Adipocyte (in vitro differentiated cells): ENCODE measurements around the gene ELK1.
A peak's percentile ranks its signal among the peaks of the same experiment; 100 is the strongest.
"Not testable (repeated sequence)": the region's sequence is repeated elsewhere in the genome, so short reads cannot be mapped to it uniquely, and the experiment has no call there.

Experiments
- DNase-seq: peaks from one replicate; pipeline ENCODE4 v3.0.0-alpha.2; 2015; ENCODE audit warnings: low read depth
- H3K27me3 ChIP-seq: replicated peaks from 2 replicates; pipeline ENCODE4 v1.7.0; 2013; ENCODE audit warnings: mild to moderate bottlenecking, low read length, moderate library complexity; ENCODE audit not compliant: control insufficient read depth, insufficient read depth
- H3K36me3 ChIP-seq: 2 replicates; pipeline ENCODE4 v1.7.0; 2013; ENCODE audit warnings: low read length, mild to moderate bottlenecking, moderate library complexity; ENCODE audit not compliant: control insufficient read depth, insufficient read depth, severe bottlenecking
- H3K4me1 ChIP-seq: 2 replicates; pipeline ENCODE4 v1.7.0; 2013; ENCODE audit warnings: mild to moderate bottlenecking, low read length, moderate library complexity; ENCODE audit not compliant: control insufficient read depth, insufficient read depth
- H3K4me3 ChIP-seq: 2 replicates; pipeline ENCODE4 v1.7.0; 2013; ENCODE audit warnings: mild to moderate bottlenecking, low read length, moderate library complexity
- H3K9ac ChIP-seq: 2 replicates; pipeline ENCODE4 v1.7.0; 2013; ENCODE audit warnings: mild to moderate bottlenecking, low read length, moderate library complexity
- H3K9me3 ChIP-seq: 2 replicates; pipeline ENCODE4 v1.7.0; 2013; ENCODE audit warnings: mild to moderate bottlenecking, low read length, moderate library complexity; ENCODE audit not compliant: control insufficient read depth

Gene ELK1

DNA sequence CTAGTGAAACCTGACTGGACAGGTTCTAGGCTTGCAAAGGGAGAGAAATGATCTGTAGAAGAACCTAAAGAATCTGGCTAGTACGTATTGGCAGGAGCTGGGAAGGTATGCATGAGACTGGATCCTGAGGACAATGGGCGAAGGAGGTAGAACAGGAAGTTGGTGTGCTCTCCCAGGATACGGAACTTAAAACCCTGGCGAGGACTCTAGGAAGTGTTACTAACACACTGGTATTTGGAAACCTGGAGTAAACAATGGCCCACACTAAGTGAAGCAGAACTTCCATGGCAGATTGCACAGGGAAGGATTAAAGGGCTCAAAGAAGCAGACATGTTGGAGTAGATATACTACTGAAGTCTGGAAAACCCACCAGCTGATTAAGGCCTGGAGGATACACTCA is 39.9 kb downstream of the ELK1 start:
- peaks cover 27% of the 10 kb centered on the region for H3K9me3 ChIP-seq
- no peak for DNase-seq
- no peak overlapping the region for H3K4me3 ChIP-seq
- H3K4me1 ChIP-seq, result peaks cover 3% of the 10 kb centered on the region
- no peaks in the 10 kb centered on the region for H3K36me3 ChIP-seq
- no peak overlapping the region for H3K9ac ChIP-seq
- peaks cover 43% of the 10 kb centered on the region for H3K27me3 ChIP-seq

DNA sequence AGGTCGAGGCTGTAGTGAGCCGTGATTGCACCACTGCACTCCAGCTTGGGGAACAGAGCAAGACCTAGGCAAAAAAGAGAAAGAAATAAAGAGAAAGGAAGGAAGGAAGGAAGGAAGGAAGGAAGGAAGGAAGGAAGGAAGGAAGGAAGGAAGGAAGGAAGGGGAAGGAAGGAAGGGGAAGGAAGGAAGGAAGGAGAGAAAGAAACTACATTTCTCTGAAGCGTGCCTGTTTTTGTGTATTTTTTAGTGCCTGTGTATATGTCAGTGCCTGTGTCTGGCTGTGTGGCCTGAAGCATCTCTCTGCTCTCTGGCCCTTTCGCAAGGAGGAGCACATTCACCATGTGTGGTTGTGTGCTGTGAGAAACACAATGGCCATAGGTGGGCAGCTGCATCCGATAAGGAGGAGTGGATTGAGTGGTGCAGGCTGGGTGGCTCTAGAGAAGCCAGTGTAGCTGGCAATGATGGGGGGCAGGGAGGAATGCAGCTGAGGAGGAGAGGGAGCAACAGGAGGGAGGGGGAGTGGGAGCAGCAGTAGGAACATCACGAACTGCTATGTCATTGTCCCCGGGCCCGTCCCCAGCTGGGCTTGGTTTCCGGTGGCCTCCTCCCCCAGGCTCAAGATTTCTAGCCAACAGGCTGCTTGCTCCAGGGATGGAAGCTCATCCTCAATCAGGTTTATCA is 42.1 kb downstream of the ELK1 start:
- DNase-seq, result no peak
- H3K36me3 ChIP-seq, result no peaks in the 10 kb centered on the region
- peaks cover 14% of the 10 kb centered on the region for H3K9me3 ChIP-seq
- no peak overlapping the region for H3K4me3 ChIP-seq
- peaks cover 37% of the 10 kb centered on the region for H3K27me3 ChIP-seq
- H3K9ac ChIP-seq, result no peak overlapping the region
- H3K4me1 ChIP-seq, result peaks cover 3% of the 10 kb centered on the region

GRCh38 chrX:47607091-47607490 is 43.3 kb downstream of the ELK1 start:
- no peak overlapping the region for H3K4me3 ChIP-seq
- H3K27me3 ChIP-seq, result peaks cover 31% of the 10 kb centered on the region
- no peaks in the 10 kb centered on the region for H3K36me3 ChIP-seq
- H3K9ac ChIP-seq, result no peak overlapping the region
- H3K4me1 ChIP-seq, result peaks cover 2% of the 10 kb centered on the region
- peaks cover 13% of the 10 kb centered on the region for H3K9me3 ChIP-seq
- DNase-seq, result peak; percentile 63

DNA sequence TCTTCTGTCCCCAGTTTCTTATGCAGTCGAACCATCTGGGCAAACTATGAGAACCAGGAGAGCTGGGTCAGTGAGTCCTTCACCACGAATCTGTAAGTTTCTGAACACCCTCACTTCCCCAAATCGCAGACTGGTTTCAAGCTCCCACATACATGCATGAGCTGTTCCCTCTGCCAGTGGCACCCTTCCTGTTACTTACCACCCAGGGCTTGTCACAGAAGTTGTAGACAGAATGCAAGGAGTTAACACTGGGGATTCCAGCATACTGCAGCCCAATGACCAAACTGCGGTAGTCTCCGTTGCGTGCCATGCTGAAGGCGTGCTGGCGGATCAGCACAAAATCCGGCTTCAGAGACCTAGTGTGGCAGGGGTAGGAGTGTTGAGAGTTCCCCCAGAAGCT is 45.3 kb downstream of the ELK1 start:
- no peak overlapping the region for H3K4me3 ChIP-seq
- no peaks in the 10 kb centered on the region for H3K36me3 ChIP-seq
- no peak for DNase-seq

DNA sequence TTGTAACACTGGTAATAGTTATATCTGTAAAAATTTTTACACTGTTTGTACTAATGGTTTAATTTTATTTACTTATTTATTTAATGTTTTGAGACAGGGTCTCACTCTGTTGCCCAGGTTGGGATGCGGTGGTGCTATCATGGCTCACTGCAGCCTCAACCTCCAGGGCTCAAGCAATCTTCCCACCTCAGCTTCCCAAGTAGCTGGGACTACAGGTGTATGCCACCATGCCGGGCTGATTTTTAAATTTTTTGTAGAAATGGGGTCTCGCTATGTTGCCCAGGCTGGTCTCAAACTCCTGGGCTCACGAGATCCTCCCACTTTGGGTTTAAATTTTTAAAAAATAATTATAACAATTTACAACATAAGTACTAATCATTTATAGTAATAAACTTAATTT is 47.2 kb downstream of the ELK1 start:
- H3K4me3 ChIP-seq, H3K9ac ChIP-seq, H3K27me3 ChIP-seq, H3K36me3 ChIP-seq, H3K4me1 ChIP-seq, DNase-seq: not testable (repeated sequence)
- H3K9me3 ChIP-seq, result peaks cover 25% of the 10 kb centered on the region

More for the DNA sequence above, 45.3 kb downstream of the ELK1 start:
- peaks cover 24% of the 10 kb centered on the region for H3K9me3 ChIP-seq
- H3K27me3 ChIP-seq, result peaks cover 18% of the 10 kb centered on the region
- H3K4me1 ChIP-seq, result no peaks in the 10 kb centered on the region
- H3K9ac ChIP-seq, result no peak overlapping the region

GRCh38 chrX:47597222-47597621 is 53.1 kb downstream of the ELK1 start:
- peaks cover 11% of the 10 kb centered on the region for H3K4me1 ChIP-seq

DNA sequence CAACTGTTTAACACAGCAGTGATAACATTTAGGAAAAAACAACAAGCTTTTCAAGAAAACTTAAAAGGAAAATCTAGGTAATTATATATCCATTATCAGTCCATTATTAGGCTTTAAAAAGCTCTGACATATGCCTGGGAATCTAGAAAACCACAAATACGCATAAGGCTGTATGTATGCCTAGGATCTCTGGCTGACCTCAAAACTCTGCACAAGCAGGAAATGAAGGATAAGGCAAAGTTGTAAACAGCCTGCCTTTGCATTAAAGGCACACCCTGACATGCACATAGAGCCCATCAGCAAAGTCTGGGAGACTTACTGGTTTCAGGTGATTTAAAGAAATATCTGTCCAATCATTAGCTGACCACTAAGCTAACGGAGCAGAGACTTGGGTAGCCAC is 54.1 kb downstream of the ELK1 start:
- no peak for DNase-seq
- H3K36me3 ChIP-seq, result no peaks in the 10 kb centered on the region

More at GRCh38 chrX:47597222-47597621, 53.1 kb downstream of the ELK1 start:
- no peak overlapping the region for H3K9ac ChIP-seq
- H3K36me3 ChIP-seq, result no peaks in the 10 kb centered on the region
- no peaks in the 10 kb centered on the region for H3K27me3 ChIP-seq
- H3K9me3 ChIP-seq, result peaks cover 34% of the 10 kb centered on the region
- DNase-seq, result no peak
- no peak overlapping the region for H3K4me3 ChIP-seq

DNA sequence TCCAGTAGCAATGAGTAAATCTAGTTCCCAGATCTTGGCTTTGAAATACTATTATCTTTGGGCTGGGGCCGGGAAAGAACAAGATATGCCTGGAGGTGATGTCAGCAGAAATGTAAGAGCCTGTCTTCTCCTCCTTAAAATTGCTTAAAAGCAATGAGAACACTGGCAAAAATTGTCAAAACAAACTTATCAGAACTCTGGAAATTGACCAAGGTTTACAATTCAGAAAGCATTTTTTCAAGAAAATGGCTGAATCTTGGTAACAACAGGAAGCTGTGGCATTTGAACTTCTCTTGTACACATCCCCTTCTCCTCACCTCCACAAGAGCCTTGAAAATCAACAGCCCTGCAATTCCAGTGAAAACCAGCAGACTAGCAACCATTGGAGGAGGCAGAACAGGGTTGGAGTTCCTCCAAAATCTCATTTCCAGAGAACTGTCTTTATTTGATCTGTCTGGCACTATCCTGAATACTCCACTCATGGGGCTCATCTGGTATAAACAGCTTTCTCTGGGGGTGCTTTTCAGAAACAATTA is 54.6 kb downstream of the ELK1 start:
- Histone ChIP-seq H3K9ac (no peak overlapping the region), H3K27me3 (no peaks in the 10 kb centered on the region), H3K4me3 (no peak overlapping the region), H3K4me1 (peaks cover 11% of the 10 kb centered on the region), H3K36me3 (no peaks in the 10 kb centered on the region), H3K9me3 (peaks cover 24% of the 10 kb centered on the region)
- DNase-seq, result peak; percentile 76

More for the DNA sequence above, 54.1 kb downstream of the ELK1 start:
- H3K27me3 ChIP-seq, result no peaks in the 10 kb centered on the region
- H3K4me1 ChIP-seq, result peaks cover 11% of the 10 kb centered on the region
- no peak overlapping the region for H3K9ac ChIP-seq
- H3K4me3 ChIP-seq, result no peak overlapping the region
- H3K9me3 ChIP-seq, result peaks cover 29% of the 10 kb centered on the region

- no peak overlapping the region for H3K9ac ChIP-seq
- DNase-seq, result no peak
- H3K4me3 ChIP-seq, result no peak overlapping the region
- no peaks in the 10 kb centered on the region for H3K27me3 ChIP-seq
- peaks cover 10% of the 10 kb centered on the region for H3K9me3 ChIP-seq
- H3K4me1 ChIP-seq, result peaks cover 11% of the 10 kb centered on the region
- H3K36me3 ChIP-seq, result no peaks in the 10 kb centered on the region
These were observed 56.8 kb downstream of the ELK1 start for GRCh38 chrX:47593522-47593921.

- no peak for DNase-seq
- Histone ChIP-seq H3K4me3 (no peak overlapping the region), H3K9ac (no peak overlapping the region), H3K9me3 (no peaks in the 10 kb centered on the region), H3K4me1 (peaks cover 14% of the 10 kb centered on the region), H3K36me3 (no peaks in the 10 kb centered on the region), H3K27me3 (no peaks in the 10 kb centered on the region)
These were observed 59.4 kb downstream of the ELK1 start for GRCh38 chrX:47590984-47591383.

DNA sequence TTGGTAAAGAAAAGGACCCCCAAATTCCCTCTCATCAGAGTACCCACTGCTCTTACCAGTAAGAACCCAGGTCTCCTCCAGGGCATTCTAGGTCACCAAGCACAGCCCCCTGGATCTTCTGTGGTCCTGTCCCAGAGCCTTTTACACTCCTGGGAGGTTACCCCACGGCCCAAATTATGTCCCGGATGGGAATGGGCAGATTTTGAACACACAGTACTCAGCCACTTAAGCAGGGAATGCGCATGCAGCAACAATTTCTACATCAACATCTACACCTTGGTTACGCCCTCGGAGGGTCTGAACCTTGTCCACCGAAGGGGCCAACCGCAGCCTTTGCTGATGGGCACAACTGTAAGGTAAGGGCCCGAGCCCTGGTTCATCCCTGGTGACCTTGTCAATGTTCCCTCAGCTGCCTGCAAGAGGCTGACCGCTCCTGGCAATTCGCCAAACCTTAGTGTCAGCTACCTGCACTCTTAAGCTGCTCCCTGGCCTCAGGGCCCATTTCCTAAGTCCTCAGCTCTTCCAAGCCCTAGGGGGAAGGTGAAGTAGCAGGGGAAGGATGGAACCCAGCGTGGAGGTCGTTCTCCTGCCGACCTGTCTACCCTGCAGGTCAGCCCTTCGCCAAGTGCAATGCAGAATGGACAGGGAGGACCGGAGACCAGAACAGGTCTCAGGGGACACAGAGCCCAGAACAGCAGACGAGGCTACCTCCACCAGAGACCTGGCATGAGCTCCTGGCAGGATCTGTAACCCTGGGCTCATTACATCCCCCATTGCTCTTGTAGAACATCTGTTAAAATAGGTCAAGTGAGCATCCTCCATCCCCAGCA is 62.2 kb downstream of the ELK1 start:
- DNase-seq, result no peak
- H3K9ac ChIP-seq, result no peak overlapping the region
- no peak overlapping the region for H3K4me3 ChIP-seq
- no peaks in the 10 kb centered on the region for H3K9me3 ChIP-seq
- H3K36me3 ChIP-seq, result peaks cover 11% of the 10 kb centered on the region
- H3K27me3 ChIP-seq, result no peaks in the 10 kb centered on the region
- peaks cover 23% of the 10 kb centered on the region for H3K4me1 ChIP-seq
